Neural progenitor cell (in vitro differentiated cells): ENCODE data around the gene PREX1.

ENCODE experiments used
- CTCF ChIP-seq: fragments of 200-600 bp; sonication (generic); IDR thresholded peaks from 2 replicates; pipeline ENCODE4 v1.5.1; 2017; ENCODE audit warnings: antibody characterized with exemption, mild to moderate bottlenecking
- EZH2 ChIP-seq: fragments of 200-600 bp; sonication (generic); IDR thresholded peaks from 2 replicates; pipeline ENCODE4 v1.6.1; 2017; ENCODE audit warnings: antibody characterized with exemption, mild to moderate bottlenecking, moderate library complexity
- EZH2phosphoT487 ChIP-seq: fragments of 200-600 bp; sonication (generic); IDR thresholded peaks from 2 replicates; pipeline ENCODE4 v1.6.1; 2017; ENCODE audit warnings: antibody characterized with exemption

GRCh38 chr20:48599748-48600469 lies 227.9 kb downstream of the PREX1 start:
- TF ChIP-seq CTCF (no peak), EZH2 (no peak), EZH2phosphoT487 (no peak)
